ENCODE data around the gene KCTD20. TPM values are rescaled to one million over a fixed set of nuclear protein-coding genes. Genes with fewer than 3 reads are reported as not detected.
"Not testable (repeated sequence)": the region's sequence is repeated elsewhere in the genome, so short reads cannot be mapped to it uniquely, and the experiment has no call there.

The KCTD20 gene
- total and polyA plus RNA-seq, 10 of the 15 experiments (the other 5 are each of a cell fraction or from before 2014, with no cell fraction given): 18.1 to 77.0 (median 50.5) TPM

GRCh38 chr6:36404164-36404563 lies 38.6 kb upstream of the KCTD20 start:
- in situ Hi-C loops (cut with MboI): no loop called here
- Histone ChIP-seq H4K20me1 (ENCODE audit: control insufficient read depth, insufficient read depth) (no peaks in the 10 kb centered on the region), H3K36me3 (ENCODE audit: control insufficient read depth in 2 of 2, insufficient read depth in 2 of 2, low read length in 1 of 2) (no peaks in the 10 kb centered on the region), H3K79me2 (ENCODE audit: control insufficient read depth, insufficient read depth, low read length) (no peaks in the 10 kb centered on the region), H3K4me1 (ENCODE audit: control insufficient read depth, insufficient read depth, low read length) (peaks cover 8% of the 10 kb centered on the region), H3K27me3 (replicated peaks in 1 of 2; ENCODE audit: control insufficient read depth in 2 of 2, insufficient read depth in 2 of 2, low read length in 1 of 2) (no peaks in the 10 kb centered on the region), H3K27ac (ENCODE audit: control insufficient read depth, insufficient read depth) (no peak overlapping the region), H3K9ac (ENCODE audit: control insufficient read depth, insufficient read depth, low read length) (no peak overlapping the region), H3K4me3 (no peak overlapping the region), H3K4me2 (ENCODE audit: control insufficient read depth, insufficient read depth) (no peak overlapping the region), H3K9me3 (replicated peaks; ENCODE audit: control insufficient read depth, insufficient read depth, low read length) (no peaks in the 10 kb centered on the region; the same call in 1 of the 3 replicates), H2AFZ (ENCODE audit: control insufficient read depth, low read depth, low read length) (no peak overlapping the region)
- intact Hi-C loops (cut with micrococcal nuclease; ENCODE audit: unreplicated experiment): no loop called here
- POLR2A ChIA-PET: no interaction called here
- ATAC-seq (no peak), DNase-seq (ENCODE audit: low read depth, low spot score) (no peak), FAIRE-seq (no peak)
- SMC1A ChIA-PET (ENCODE audit: uncharacterized antibody, unreplicated experiment): interaction anchor here (0.6 kb wide), 1 partner anchor 60 kb away, joined by 3 read pairs; no protein-coding TSS in a partner anchor
- TF ChIP-seq RUNX3 (IDR thresholded peaks at IDR 0.05; ENCODE audit: low read length) (no peak), CHD2 (IDR thresholded peaks at IDR 0.05; ENCODE audit: borderline replicate concordance, low read depth, low read length) (no peak), RAD21 (IDR thresholded peaks at IDR 0.05; ENCODE audit: insufficient read depth, low read depth, low read length) (no peak), KDM1A (IDR thresholded peaks at IDR 0.05; ENCODE audit: borderline replicate concordance) (no peak), BCLAF1 (IDR thresholded peaks at IDR 0.05) (no peak), POU2F2 (IDR thresholded peaks at IDR 0.05; ENCODE audit: borderline replicate concordance, low read depth, low read length) (no peak), PBX3 (IDR thresholded peaks at IDR 0.05; ENCODE audit: insufficient replicate concordance, low read depth, low read length) (no peak)
- CTCF ChIA-PET: interaction anchor here (1.3 kb wide), 1 partner anchor 8 kb away, joined by 5 read pairs; no protein-coding TSS in a partner anchor
- RAD21 ChIA-PET (ENCODE audit: unreplicated experiment): interaction anchor here (0.5 to 0.6 kb wide), 2 partner anchors 175 to 205 kb away, joined by 3 read pairs; no protein-coding TSS in a partner anchor
- BruUV-seq (replicated peaks): no TSS peak
- WGBS (ENCODE audit: insufficient coverage, insufficient replicate concordance, low lambda C conversion rate, missing lambda C conversion rate): 96% methylated on average over 4 of the region's 4 CpGs

- SMC1A ChIA-PET (ENCODE audit: uncharacterized antibody, unreplicated experiment); H4K20me1 ChIP-seq (ENCODE audit: control insufficient read depth, insufficient read depth); H3K36me3 ChIP-seq (ENCODE audit: control insufficient read depth in 2 of 2, insufficient read depth in 2 of 2, low read length in 1 of 2); H3K27ac ChIP-seq (ENCODE audit: control insufficient read depth, insufficient read depth); ATAC-seq; CTCF ChIA-PET; BruUV-seq (replicated peaks); H3K4me1 ChIP-seq (ENCODE audit: control insufficient read depth, insufficient read depth, low read length); DNase-seq (ENCODE audit: low read depth, low spot score); H3K27me3 ChIP-seq (replicated peaks in 1 of 2; ENCODE audit: control insufficient read depth in 2 of 2, insufficient read depth in 2 of 2, low read length in 1 of 2); H3K79me2 ChIP-seq (ENCODE audit: control insufficient read depth, insufficient read depth, low read length); intact Hi-C loops (cut with micrococcal nuclease; ENCODE audit: unreplicated experiment); H3K9ac ChIP-seq (ENCODE audit: control insufficient read depth, insufficient read depth, low read length); H3K4me2 ChIP-seq (ENCODE audit: control insufficient read depth, insufficient read depth); in situ Hi-C loops (cut with MboI); H3K9me3 ChIP-seq (replicated peaks; ENCODE audit: control insufficient read depth, insufficient read depth, low read length); POLR2A ChIA-PET; H2AFZ ChIP-seq (ENCODE audit: control insufficient read depth, low read depth, low read length); RAD21 ChIA-PET (ENCODE audit: unreplicated experiment); H3K4me3 ChIP-seq; FAIRE-seq: not testable (repeated sequence)
- WGBS (ENCODE audit: insufficient coverage, insufficient replicate concordance, low lambda C conversion rate, missing lambda C conversion rate): 22% methylated on average over 4 of the region's 5 CpGs
Observed at GRCh38 chr6:36409718-36410117, 33.1 kb upstream of the KCTD20 start.
